Mononuclear cell (primary cell): ENCODE results near the gene ANKS3. TPM values are rescaled to one million over a fixed set of nuclear protein-coding genes. Genes with fewer than 3 reads are reported as not detected.
"Not testable (repeated sequence)": the region's sequence is repeated elsewhere in the genome, so short reads cannot be mapped to it uniquely, and the experiment has no call there.

Source experiments
- H3K27me3 ChIP-seq: 2 replicates; pipeline ENCODE4 v1.6.0; 2011; ENCODE audit warnings: low read length, control low read depth; ENCODE audit not compliant: insufficient read depth
- H3K4me1 ChIP-seq: 2 replicates; pipeline ENCODE4 v1.5.1; 2011; ENCODE audit warnings: mild to moderate bottlenecking, low read length, control low read depth; ENCODE audit not compliant: insufficient read depth
- H3K4me3 ChIP-seq: 2 replicates; pipeline ENCODE4 v1.5.1; 2011; ENCODE audit warnings: mild to moderate bottlenecking, low read length, moderate library complexity
- H3K9me3 ChIP-seq: 2 replicates; pipeline ENCODE4 v1.5.1; 2011; ENCODE audit warnings: low read depth, mild to moderate bottlenecking, control low read depth, low read length
- total RNA-seq: library from RNA; depleted of rRNA; stranded (reverse); fragments of >200 nt; gene quantifications from one replicate; pipeline ENCODE4 v1.2.3, GENCODE V29; 2012

ANKS3 gene
- total RNA-seq, 1 donor, result 3.8 TPM

DNA sequence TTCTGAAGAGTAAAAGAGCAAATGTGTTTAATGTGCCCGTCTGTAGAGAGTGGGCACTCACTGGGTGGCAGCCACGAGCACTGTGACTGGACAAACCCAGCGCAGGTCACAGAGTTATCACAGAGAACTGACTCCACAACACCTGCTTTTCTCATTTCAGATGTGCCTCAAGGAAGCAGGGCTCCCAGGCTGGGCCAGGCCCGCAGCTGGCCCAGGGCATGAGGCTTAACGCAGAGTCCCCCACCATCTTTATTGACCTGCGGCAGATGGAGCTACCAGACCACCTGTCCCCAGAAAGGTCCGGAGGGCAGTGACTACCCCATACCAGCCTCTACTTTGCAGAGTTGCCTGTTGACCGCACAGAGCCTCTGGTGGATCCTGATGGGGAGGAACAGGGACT lies 12.1 kb upstream of the ANKS3 start:
- Histone ChIP-seq H3K4me3 (no peak overlapping the region), H3K9me3 (no peaks in the 10 kb centered on the region), H3K4me1 (no peaks in the 10 kb centered on the region), H3K27me3 (no peaks in the 10 kb centered on the region)

DNA sequence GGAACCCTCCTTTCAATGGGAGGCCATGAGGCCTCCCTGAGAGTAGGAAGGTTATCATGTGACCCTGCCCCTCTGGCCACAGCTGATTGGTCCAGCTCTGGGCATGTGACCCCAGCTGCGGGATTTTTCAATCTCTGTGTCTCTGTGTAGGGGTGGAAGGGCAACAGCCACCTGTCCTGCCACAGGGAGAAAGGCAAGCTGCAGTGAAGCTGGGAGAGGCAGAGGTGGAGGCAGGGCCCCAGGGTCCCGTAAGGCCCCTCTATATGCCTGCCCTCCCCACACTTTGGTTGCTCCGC lies 11.2 kb upstream of the ANKS3 start:
- Histone ChIP-seq H3K27me3 (no peaks in the 10 kb centered on the region), H3K4me1 (no peaks in the 10 kb centered on the region), H3K4me3 (no peak overlapping the region), H3K9me3 (no peaks in the 10 kb centered on the region)

DNA sequence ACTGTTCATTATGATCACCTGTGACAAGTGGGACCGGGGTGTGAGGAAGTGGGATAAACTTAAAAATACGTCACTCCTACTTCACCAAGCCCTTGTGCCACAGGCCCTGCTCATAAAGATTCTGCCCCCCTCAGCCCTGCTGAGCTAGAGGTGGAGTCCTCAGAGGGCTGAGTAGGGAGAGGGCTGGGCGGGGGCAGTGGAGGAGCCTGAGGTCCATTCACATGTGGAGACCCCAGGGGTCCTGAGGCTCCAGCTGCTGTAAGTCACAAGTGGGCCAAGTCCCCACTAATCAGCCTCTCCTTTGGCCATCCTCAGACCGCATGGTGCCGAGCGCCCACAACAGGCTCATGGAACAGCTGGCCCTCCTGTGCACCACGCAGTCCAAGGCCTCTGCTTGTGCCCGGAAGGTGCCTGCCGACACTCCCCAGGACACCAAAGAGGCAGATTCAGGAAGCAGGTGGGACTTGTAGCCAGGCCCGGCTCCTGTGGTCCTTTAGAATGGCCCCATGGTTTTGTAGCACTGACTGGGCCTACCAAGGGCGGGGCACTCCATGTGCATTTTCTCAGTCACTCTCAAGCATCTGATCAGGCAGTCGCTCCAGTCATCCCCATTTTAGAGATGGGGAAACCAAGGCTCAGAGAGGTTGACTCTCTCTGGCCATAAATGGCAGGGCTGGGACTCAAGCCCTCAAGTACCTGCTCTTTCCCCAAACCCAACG lies 10.6 kb upstream of the ANKS3 start:
- H3K27me3 ChIP-seq, result no peaks in the 10 kb centered on the region
- no peak overlapping the region for H3K4me3 ChIP-seq
- H3K9me3 ChIP-seq, result no peaks in the 10 kb centered on the region
- no peaks in the 10 kb centered on the region for H3K4me1 ChIP-seq

DNA sequence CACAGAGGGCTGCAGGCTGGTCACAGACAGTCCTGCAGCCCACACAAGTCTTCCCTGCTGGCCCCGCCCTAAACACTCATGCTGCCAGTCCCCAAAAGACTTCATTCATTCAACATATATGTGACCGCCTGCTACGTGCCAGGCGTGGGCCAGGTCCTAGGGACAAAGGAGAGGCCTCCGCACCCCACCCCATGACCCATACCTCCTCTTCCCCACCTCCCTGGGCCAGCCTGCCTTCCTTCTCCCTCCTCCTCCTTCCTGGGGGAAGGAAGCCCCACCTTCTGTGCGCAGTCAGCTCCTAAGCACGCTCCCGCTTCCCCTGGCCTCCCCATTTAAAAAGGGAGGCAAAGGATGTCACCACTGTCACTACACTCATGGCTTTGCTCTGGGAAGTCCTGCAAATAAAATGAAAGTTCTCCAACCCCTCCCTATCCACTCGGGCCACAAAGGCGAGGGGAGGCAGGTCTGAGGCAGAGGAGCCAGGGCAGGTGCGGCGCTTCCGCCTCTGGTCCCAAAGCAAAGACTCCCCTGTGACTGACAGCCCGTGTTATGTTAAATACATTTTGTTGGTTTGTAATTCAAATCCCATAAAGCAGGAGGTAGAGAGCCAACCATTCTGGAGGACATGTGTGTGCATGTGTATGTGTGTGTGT lies 9.3 kb upstream of the ANKS3 start:
- H3K9me3 ChIP-seq, result no peaks in the 10 kb centered on the region
- no peaks in the 10 kb centered on the region for H3K27me3 ChIP-seq
- no peak overlapping the region for H3K4me3 ChIP-seq
- no peaks in the 10 kb centered on the region for H3K4me1 ChIP-seq

DNA sequence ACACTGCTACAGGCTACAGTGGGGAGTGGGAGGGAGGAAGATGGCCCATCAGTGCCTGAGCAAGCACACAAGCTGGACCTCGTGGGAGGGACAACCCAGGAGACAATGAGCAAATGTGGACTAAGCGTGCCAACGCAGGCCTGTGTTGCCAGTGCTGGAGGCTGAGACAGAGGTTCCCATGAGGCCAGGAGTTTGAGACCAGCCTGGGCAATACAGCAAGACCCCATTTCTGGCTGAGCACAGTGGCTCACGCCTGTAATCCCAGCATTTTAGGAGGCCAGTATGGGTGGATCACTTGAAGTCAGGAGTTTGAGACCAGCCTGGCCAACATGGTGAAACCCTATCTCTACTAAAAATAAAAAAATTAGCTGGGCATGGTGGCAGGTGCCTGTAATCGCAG lies 4.3 kb upstream of the ANKS3 start:
- peaks cover 12% of the 10 kb centered on the region for H3K4me1 ChIP-seq
- H3K27me3 ChIP-seq, H3K4me3 ChIP-seq, H3K9me3 ChIP-seq: not testable (repeated sequence)

DNA sequence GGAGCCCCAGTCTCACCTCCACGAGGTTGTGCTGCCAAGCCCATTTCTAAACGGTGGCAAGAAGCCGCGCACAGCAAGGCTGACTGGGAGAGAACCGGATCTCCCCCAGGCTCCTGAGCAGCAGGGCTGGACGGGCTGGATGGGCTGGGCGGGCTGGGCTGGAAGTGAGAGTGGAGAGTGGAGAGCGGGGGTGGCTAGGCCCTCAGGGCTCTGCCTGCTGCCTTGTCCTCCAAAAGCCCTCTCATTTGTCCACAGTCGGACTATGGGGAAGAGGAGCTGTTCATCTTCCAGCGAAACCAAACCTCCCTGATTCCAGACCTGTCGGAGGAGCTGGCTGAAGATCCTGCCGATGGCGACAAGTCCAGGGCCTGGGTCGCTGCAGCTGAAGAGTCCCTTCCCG lies 3.5 kb upstream of the ANKS3 start:
- Histone ChIP-seq H3K27me3 (no peaks in the 10 kb centered on the region), H3K4me3 (no peak overlapping the region), H3K9me3 (no peaks in the 10 kb centered on the region), H3K4me1 (peaks cover 16% of the 10 kb centered on the region)

DNA sequence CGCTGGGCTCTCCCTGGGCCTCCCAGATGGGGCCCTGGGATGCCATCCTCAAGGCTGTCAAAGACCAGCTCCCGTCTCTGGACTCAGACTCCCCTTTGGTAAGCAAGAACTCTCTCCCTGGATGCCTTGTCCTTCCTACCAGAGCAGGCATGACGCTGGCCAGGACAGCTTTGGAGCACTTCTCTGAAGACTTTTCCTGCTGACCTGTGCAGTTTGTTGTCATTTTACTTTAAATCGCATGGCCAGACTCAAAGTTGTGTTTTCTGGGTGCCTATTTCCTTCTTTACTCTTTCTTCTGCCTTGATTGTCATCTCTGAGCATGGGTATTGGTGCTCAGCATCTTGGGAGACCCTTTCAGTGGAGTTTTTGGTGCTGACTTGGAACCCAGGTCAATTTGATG lies 2.5 kb upstream of the ANKS3 start:
- Histone ChIP-seq H3K4me1 (peaks cover 16% of the 10 kb centered on the region), H3K27me3 (no peaks in the 10 kb centered on the region), H3K9me3 (no peaks in the 10 kb centered on the region), H3K4me3 (no peak overlapping the region)

DNA sequence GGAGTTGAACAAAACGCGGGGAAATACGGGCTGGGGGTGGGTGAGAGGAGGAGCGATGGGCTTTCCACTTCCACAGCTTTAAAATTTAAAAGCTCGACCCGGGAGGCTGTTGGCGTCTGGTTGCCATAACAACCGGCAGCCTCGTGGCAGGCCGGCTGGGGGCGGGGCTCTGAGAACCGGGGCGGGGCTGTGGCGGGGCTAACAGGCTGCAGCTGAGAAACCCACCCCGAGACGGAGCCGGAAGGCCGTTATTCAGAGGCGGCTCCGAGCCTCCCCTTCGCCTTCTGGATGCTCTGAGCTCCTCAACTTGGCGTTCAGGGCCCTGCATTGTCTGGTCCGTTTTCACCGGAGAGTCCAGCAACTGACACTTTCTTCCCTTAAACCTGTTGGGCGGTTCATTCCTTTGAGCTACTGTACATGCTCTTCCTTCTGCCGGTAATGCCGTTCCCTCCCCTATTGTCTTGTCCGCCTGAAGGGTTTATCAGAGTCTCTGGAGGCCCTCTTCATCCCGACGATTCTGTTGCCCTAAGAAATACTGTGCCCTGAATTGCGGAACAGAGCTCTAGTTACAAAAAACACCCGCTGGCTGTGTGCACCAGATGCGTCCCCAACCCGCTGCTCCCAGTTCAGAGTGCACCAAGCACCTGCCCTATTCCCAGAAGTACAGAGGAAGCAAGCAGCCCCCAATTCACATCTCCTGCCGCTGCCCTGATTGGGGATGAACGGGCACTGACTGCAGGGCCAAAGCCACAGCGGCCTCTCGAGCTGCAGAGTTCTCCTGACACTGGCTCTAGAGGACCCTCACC lies 862 bp upstream of the ANKS3 start:
- Histone ChIP-seq H3K4me1 (peaks cover 16% of the 10 kb centered on the region), H3K9me3 (no peaks in the 10 kb centered on the region), H3K27me3 (no peaks in the 10 kb centered on the region), H3K4me3 (peak overlapping the region; percentile 78)

DNA sequence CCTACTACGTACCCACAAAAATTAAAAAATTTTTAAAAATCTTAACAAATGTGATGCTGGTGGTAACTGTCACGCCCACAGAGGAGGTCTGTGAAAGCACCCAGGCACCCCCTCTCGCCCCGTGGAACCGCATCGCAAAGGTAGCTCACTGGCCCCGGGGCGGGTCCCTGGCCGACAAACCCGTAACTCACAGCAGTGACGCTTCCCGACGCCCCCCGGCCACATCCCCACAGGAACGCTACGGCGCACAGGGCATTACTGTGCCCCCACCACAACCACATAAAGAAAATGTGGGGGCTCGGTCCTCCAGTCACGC lies 366 bp downstream of the ANKS3 start:
- peaks cover 16% of the 10 kb centered on the region for H3K4me1 ChIP-seq
- H3K27me3 ChIP-seq, result no peaks in the 10 kb centered on the region
- peak overlapping the region; percentile 78 for H3K4me3 ChIP-seq
- H3K9me3 ChIP-seq, result no peaks in the 10 kb centered on the region

DNA sequence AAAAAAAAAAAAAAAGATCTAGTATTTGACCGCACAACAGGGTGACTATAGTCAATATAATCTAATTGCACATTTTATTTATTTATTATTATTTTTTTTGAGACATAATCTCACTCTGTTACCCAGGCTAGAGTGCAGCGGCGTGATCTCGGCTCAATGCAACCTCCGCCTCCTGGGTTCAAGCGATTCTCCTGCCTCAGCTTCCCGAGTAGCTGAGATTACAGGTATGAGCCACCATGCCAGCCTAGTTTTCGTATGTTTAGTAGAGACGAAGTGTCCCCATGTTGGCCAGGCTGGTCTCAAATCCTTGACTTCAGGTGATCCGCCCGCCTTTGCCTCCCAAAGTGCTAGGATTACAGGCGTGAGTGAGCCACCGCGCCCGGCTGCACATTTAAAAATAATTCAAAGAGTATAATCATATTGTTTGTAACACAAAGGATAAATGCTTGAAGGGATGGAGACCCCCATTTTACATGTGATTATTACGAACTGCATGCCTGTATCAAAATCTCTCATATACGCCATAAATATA lies 794 bp downstream of the ANKS3 start:
- Histone ChIP-seq H3K4me1 (peaks cover 16% of the 10 kb centered on the region), H3K27me3 (no peaks in the 10 kb centered on the region), H3K9me3 (no peaks in the 10 kb centered on the region), H3K4me3 (peak overlapping the region; percentile 78)

DNA sequence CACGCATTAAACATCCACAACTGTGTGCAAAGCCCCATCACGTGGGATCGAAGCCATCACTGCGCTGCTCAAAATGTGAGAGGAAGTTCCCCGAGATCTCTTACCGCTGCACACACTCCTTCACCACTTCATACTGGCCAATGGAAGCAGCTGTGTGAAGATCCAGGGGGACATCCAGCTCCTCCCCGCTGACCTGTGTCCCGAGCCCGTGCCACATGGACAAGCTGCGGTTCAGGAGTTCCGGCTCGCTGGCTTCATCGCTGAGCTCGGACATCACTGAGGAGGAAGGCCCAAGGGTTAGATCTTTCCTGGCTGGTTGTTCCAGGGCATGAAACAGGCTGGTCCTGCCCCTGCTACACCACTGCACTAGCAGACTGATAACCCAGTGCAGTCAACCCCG lies 4.2 kb downstream of the ANKS3 start:
- Histone ChIP-seq H3K9me3 (no peaks in the 10 kb centered on the region), H3K4me3 (no peak overlapping the region), H3K27me3 (no peaks in the 10 kb centered on the region), H3K4me1 (peaks cover 8% of the 10 kb centered on the region)

DNA sequence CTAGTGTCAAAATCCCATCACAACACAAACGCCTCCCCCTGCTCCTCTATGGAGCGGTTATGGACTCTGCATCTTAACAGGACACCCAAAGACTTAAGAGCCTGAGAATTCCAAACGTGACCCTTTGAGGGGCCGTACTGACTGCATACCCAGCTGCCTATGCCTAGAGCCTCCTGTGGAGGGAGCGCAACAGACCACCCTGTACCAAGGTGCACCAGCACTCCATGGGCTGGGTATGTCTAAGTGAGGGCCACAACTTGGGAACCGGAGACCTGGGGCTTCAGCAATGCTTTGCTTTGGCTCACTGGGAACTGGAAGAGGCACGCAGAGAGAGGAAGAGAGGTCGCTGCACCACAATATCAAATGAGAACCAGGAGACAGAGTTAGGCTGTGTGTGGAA lies 5.4 kb downstream of the ANKS3 start:
- Histone ChIP-seq H3K27me3 (no peaks in the 10 kb centered on the region), H3K4me1 (peaks cover 6% of the 10 kb centered on the region), H3K4me3 (no peak overlapping the region), H3K9me3 (no peaks in the 10 kb centered on the region)

DNA sequence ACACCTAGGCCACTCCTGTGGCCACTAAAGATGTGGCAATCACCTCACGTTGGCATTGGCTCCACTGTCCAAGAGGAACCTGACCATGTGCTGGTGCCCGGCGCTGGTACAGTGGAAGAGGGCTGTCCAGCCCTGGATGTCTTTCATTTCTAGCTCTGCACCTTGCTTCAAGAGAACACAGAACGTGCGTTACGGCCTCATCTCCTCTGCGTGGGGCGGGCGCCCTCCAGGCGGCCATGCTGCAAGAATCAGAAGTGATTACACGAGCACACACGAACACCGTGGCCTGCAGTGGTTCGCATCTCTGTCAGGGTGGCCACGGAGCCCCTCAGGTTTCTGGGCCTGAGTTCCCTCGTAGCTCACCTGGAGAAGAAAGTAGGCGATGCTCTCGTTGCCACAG lies 7.5 kb downstream of the ANKS3 start:
- Histone ChIP-seq H3K27me3 (no peaks in the 10 kb centered on the region), H3K4me1 (no peaks in the 10 kb centered on the region), H3K4me3 (no peak overlapping the region), H3K9me3 (no peaks in the 10 kb centered on the region)

DNA sequence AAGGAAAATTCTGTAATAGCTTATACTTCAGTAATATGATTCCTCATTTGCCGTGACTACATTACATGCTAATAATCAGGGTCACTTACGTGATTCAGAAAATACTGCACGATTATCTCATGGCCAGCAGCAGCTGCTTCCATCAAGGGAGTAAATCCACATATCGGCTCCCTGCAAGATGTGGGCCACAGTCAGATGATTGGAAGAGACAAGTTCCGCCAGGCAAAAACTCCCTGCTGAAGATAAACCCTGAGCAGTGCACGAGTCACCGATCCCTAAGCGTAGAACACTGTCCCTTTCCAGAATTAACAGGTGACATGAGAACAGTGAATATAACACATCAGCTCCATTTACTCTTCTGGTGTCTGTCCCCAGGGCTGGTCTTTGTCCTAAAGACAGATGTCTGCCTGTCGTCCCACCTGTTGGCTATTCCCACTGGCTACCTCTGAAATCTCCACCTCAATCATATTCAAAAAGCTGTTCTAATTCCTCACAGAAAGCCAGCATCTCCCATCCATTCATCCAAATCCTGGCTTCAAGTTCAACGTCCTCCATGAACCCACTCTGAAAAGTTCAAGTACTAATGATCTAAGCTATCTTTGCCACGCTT lies 9.3 kb downstream of the ANKS3 start:
- Histone ChIP-seq H3K27me3 (no peaks in the 10 kb centered on the region), H3K4me3 (no peak overlapping the region), H3K4me1 (no peaks in the 10 kb centered on the region), H3K9me3 (no peaks in the 10 kb centered on the region)

DNA sequence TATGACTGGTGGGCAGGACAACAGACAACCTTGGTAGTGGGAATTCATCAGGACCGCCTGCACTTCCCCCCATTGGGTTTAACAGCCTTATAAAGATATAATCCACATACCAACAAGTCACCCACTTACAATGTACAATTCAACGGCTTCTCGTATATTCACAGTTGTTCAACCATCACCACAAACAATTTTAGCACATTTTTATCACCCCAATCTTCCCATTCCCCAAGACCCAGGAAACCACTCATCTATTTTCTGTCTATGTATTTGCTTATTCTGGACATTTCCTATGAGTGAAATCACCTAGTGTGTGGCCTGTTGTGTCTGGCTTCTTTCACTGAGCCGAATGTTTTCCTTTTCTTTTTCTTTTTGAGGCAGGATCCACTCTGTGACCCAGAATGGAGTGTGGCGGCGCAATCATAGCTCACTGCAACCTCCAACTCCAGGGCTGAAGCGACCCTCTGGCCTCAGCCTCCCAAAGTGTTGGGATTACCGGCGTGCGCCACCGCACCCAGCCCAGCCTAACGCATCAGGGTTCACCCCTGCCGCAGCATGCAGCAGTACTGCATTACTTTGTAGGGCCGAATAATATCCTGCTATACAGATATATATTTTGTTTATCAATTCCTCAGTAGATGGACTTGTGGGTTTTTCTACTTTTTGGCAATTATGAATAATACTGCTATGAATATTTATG lies 10.9 kb downstream of the ANKS3 start:
- Histone ChIP-seq H3K4me1 (no peaks in the 10 kb centered on the region), H3K4me3 (no peak overlapping the region), H3K9me3 (no peaks in the 10 kb centered on the region), H3K27me3 (no peaks in the 10 kb centered on the region)
